Bone marrow (tissue), 2 donors: ENCODE results near the gene TPM1.
A peak's percentile ranks its signal among the peaks of the same experiment; 100 is the strongest.

ENCODE experiments used
- DNase-seq, 2 donors: peaks; one replicate each; lab custom pipeline; 2025; lab: John Stamatoyannopoulos, UW

TPM1 gene

GRCh38 chr15:63042877-63043334, 359 bp downstream of the TPM1 start:
- no peak for DNase-seq

- DNase-seq = peak in 1 of 2 donors; percentile 36
Observed at GRCh38 chr15:63043335-63044076, 959 bp downstream of the TPM1 start.

DNA sequence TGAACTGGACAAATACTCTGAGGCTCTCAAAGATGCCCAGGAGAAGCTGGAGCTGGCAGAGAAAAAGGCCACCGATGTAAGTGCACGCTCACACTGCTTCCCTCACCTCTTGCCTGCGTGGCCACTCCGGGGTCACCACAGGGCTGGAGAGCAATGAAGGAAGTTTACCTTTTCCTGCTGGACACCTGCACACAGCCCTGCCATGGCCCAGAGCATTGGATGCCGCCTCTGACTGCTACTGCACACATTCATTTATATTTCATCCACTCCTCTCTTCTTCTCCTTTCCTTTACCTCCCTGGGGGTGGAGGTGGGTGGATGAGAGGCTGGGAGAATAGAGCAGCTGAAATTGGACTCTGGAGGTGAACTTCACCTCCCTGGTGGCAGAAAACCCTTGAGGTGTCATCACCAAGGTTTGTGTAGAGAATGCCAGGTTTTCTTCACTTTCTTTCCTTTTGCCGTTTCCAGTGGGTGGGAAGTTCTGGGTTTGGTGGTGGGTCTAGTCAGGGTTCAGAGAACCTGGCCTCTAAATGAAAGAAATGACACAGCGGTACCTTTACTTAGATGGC, 1.6 kb downstream of the TPM1 start:
- DNase-seq = no peak

DNA sequence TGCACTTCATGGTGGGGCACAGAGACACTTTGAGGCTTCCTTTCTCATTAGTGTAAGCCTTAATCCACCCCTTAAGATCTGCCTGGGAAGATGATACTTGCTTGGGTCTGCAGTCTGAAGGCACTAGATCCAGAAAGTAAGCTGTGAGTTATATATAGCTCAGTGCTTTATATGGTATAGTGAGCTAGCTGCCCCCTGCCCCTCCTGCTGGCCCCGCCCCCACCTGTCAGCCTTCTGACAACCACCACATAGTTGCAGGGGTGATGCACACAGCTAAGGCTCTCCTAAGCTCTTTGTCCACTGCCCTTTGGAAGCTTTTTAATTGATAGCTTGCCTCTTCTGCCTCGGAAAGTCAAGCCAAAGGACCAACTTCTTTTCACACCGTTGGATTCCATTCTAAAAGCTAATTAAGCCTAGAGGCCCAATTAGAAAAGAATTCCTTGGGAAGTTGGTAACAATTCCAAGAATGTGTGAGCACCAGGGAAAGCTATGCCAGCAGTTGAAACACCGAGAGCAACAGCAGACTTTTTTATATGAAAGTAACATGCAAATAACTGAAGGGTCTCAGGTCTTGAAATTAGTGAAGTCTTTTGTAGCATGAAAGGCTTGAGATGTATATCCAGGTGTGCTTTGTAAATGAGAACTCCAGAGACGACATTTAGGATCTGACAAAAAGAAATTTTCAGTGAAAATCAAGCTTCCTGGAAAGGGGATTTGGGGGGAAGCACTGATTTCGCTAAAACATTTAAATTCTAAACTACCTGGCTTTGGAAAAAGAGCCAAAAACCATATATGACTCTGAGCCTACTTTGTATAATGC, 2.3 kb downstream of the TPM1 start:
- DNase-seq = no peak

GRCh38 chr15:63045465-63045840, 2.9 kb downstream of the TPM1 start:
- no peak for DNase-seq

GRCh38 chr15:63045879-63046278, 3.3 kb downstream of the TPM1 start:
- DNase-seq = no peak

DNA sequence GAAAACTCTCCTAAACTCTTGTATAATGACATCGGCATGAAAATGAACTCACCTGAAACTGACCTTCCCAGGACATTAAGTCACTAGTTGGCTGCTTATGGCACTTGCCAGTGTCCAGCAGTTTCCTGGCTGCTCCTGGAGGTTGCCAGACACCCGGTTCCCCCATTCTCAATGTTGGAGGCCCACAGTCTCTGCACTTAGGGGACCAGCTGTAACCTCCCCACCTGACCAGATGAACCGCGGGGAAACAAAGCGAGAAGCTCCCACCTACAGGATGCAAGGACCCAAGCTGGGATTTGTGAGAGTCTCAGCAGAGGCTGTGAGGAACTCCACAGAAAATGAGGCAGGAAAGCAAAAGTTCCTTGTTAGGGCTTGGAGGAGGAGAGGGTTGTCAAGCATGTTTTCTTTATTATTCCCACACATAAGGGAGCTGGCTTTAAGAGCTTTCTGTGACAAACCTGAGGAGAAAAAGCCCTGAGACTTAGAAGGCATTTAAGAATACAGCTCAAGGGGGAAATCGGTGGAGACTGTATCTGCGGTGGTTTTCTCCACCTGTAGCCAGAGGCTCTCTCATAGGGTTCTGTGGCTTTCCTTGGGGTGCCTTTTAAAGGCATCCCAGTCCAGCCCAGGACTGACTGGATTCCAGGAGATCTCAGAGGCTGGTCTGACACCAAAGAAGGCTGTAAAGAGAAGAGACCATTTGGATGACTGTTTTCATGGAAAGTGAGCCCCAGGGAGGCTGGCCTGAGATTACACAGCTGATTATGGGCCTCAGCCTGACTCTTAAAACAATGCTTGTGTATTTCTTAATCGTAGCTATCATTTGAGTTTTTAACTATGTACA, 4.6 kb downstream of the TPM1 start:
- no peak for DNase-seq

- DNase-seq = no peak
Observed at GRCh38 chr15:63047792-63048114, 5.2 kb downstream of the TPM1 start.

GRCh38 chr15:63048115-63048775, 5.7 kb downstream of the TPM1 start:
- DNase-seq = peak; percentile 71 to 98

DNA sequence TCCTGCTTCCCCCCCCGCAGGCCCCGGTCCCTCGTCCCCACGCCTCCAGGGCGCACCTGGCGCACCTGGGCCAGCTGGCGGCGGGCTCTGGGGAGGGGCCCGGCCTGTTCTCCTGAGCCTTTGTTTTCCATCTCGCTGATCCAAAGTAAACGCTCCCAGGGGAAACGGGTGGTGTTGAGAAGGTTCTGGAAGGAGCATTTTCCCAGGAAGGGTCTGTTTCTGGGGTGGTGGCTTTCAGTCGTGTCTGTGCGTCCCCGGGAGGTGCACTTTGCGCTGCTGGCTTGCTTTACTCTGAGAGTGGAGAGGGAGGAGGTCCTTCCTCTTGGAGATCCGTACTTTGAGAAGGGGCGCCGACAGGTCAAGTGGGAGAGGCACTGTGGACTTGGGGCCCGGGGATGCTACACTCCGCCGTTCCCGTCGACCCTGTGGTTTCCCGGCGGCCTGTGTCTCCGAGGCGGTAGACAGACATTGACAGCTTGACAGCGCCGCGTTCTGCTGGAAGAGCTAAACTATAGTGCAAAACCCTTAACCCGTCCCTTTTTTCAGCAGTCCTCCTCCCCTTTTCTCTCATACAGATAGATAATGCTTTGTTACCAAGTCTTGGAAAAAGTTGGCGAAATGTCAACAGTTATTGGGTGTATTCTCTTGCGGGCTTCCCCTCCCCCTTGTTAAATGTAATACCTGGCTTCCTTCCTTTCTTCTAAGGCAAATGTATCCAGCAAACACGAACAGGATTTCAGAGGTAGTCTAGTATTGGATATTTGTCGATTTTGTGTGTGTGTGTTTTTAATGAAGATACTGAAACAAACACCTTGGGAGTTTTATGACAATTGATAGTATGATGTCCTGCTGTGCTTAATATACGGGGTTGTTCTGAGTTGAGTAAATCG, 6.5 kb downstream of the TPM1 start:
- no peak for DNase-seq

DNA sequence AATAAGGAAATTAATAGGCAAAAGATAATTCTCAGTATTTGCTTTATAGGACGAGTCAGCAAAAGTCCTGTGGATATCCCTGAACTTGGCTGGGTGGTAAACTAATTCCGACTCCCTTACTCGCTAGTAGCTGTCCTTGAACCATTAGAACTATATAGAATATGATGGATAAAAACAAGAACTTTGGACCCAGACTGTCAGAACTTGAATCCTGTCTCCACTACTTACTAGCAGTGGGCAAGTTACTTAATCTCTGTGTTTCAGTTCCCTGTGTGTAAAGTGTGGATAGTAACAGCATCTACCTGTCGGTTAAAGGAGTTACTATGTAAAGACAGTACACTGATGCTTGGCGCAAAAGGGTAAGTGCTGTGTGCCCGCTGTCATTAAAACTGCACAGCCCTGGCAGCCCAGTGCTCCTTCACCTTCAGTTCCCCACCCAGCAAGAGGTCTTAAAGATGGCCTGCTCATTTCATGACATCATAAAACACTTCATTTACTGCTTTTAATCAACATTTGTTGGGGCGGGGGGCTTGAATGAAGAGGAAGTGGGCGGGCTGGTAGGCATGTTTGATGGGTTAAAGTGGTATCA, 7.3 kb downstream of the TPM1 start:
- no peak for DNase-seq

DNA sequence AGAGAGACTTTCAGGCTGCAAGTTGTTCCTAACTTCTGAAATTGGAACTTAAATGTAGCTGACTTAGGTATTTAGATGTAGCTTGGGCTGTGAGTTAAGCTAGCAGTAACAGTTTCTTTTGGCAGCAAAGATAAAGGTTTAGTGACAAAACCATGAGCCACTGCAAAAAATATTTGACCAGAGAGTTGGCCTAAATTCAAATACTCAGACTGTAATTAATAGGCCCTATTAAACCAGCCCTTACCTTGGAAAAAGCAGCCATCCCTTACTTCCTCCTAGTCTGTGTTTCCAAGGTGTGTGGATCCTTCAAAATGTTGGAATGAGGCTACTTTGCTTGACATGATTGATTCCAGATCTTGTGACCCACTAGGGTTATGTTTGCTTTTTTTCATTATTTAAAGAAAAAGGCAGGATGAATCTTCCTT, 8.2 kb downstream of the TPM1 start:
- no peak for DNase-seq

DNA sequence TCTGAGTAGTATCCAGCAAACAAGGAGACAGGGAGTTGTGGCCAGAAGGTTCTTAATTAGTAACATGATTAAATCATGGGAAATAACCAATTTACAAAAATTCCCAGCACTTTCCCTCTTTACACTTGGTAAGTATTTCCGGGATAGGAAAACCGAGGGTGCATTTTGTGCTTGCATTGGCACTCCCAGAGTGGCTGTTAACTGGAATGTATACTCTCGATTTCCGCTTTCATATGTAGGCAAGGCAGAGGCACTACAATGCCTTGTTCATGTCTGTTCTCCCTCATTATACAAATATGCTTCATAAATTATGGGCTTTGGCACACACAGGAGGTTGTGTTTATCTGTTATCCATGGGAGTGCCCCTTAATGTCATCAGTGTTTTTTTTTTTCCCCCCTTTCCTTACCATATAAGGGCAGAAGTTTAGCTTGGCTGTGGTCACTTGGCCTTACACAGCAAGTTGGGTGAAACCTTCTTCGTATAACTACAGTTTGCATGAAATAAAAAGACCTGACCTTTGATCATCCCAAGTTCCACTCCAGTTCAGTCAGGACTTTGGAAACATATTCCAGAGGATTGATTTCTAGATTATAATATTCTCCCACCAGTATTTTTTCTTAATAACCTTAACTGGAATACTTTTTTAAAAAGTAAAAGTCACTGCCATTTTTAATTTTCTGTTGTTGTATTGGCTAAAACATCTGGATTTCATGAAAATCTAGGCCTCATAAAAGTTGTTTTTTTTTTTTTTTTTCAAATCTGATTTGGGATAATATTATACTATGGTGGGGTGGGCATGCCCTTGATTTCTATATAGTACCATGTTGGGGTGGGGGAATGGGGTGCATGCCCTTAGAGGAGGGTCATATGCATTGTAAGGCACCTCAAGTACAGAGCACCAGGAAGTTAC, 8.9 kb downstream of the TPM1 start:
- no peak for DNase-seq

DNA sequence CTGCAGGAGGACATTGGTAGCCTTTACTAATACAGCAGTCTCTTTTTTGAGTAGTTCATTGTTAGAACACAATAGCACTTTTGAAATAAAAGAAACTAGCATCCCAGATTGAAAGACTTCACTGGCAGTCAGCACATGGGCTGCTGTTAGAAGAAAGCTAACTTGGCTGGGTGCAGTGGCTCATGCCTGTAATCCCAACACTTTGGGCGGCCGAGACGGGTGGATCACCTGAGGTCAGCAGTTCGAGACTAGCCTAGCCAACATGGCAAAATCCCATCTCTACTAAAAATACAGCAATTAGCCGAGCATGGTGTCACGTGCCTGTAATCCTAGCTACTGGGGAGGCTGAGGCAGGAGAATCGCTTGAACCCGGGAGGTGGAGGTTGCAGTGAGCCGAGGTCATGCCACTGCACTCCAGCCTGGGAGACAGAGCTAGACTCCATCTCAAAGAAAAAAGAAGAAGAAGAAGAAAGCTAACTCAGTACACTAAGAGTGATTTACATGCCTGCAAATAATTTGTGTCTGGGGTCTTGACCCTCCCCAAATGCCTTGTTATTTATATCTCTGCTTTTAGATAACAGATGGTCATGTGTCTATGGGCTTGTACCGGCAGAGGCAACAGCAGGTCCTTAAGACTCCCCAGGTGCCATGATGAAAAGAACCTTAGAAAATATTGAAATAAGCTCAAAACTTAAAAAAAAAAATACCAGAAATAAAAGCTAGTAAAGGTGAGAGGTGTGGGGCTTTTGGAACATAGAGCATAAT, 9.7 kb downstream of the TPM1 start:
- DNase-seq = no peak

DNA sequence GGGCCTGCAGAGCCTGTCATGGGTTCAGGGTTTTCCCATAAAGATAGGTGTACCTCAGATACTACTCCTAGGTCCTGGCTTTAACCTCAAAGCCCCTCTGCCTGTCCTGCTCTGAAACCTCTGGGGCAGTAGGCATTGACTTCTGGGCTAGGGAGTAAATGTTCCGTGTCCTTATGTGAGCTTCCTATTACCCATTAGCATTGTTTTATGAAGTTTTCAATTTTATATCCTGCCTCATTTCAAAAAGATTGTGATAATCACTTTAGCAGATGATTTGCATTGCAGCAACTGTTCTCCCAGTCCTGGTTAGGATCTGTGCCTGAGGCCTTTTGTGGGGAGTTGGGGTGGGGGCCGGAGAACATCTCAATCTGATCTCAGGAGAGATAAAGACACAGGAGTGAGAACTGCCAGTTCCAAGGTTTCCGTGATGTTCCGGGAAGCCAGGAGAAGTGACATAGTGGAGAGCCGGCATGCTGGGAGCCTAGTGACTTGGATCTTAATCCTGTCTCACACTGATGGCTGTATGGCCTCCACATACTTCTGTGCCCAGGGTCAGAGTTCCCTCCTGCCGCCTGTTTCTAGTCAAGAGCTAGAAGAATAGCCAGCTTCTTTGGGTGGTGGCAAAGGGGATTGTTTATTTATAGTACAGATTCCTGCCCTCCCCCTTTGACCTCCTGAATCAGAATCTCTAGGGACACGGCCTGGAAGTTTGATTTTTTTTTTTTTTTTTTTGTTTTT, 10.6 kb downstream of the TPM1 start:
- DNase-seq = no peak

GRCh38 chr15:63054281-63054683, 11.7 kb downstream of the TPM1 start:
- no peak for DNase-seq

DNA sequence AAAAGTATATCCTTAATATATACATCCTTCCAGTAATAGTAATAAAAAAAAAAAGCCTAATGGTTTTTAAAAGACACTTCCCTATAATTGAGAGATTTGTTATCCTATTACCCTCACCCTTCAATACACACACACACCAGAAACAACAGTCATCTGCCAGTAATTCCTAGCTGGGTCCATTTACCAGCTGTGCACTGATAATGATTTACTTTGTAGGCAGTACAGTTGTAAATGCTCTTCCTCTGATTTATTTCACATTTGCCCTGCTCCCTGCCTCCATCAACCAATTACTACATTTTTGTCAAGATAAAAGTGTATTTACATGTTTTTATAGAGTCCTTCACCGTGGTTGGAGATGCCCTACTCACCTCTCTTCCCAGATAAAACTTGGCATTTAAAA, 12.4 kb downstream of the TPM1 start:
- no peak for DNase-seq

- no peak for DNase-seq
Observed at GRCh38 chr15:63056829-63057228, 14.3 kb downstream of the TPM1 start.
